HepG2 (cell line): ENCODE data around the gene RBM6. TPM values are rescaled to one million over a fixed set of nuclear protein-coding genes. Genes with fewer than 3 reads are reported as not detected.

Source experiments
- CBFB ChIP-seq: sonication (generic); formaldehyde crosslinking; IDR thresholded peaks from 2 replicates; pipeline ENCODE4 v1.4.0; 2020; ENCODE audit warnings: missing genetic modification reagents
- GTF3A ChIP-seq: sonication (generic); formaldehyde crosslinking; conservative IDR thresholded peaks from 2 replicates; pipeline ENCODE4 v1.4.0; 2020; ENCODE audit warnings: mild to moderate bottlenecking, missing genetic modification reagents
- HIVEP1 ChIP-seq: sonication (generic); formaldehyde crosslinking; IDR thresholded peaks from 2 replicates; pipeline ENCODE4 v1.4.0; 2020; ENCODE audit warnings: mild to moderate bottlenecking, missing genetic modification reagents
- HNRNPL ChIP-seq: fragments of 200-400 bp; formaldehyde crosslinking; IDR thresholded peaks from 2 replicates; pipeline ENCODE4 v1.6.1; 2017; ENCODE audit warnings: mild to moderate bottlenecking, low read depth, low read length
- HNRNPLL ChIP-seq: fragments of 200-400 bp; formaldehyde crosslinking; IDR thresholded peaks from 2 replicates; pipeline ENCODE4 v1.6.1; 2017; ENCODE audit warnings: mild to moderate bottlenecking, low read depth, low read length; ENCODE audit not compliant: poor library complexity, severe bottlenecking
- KDM5B ChIP-seq: sonication (generic); formaldehyde crosslinking; IDR thresholded peaks from 2 replicates; pipeline ENCODE4 v1.4.0; 2020; ENCODE audit warnings: missing genetic modification reagents, mild to moderate bottlenecking, borderline replicate concordance
- KLF12 ChIP-seq: sonication (generic); formaldehyde crosslinking; IDR thresholded peaks from 2 replicates; pipeline ENCODE4 v1.4.0; 2020; ENCODE audit warnings: missing genetic modification reagents, borderline replicate concordance
- MEIS1 ChIP-seq: sonication (generic); formaldehyde crosslinking; IDR thresholded peaks from 2 replicates; pipeline ENCODE4 v1.9.0; 2021; ENCODE audit warnings: mild to moderate bottlenecking, missing genetic modification reagents, moderate library complexity, borderline replicate concordance
- MYC ChIP-seq: sonication (generic); formaldehyde crosslinking; IDR thresholded peaks from 2 replicates; pipeline ENCODE4 v1.9.0; 2021; ENCODE audit warnings: missing genetic modification reagents, borderline replicate concordance
- NFKBIZ ChIP-seq: IDR thresholded peaks from 2 replicates; pipeline ENCODE4 v1.6.1; 2018; ENCODE audit warnings: missing genetic modification reagents, missing compliant biosample characterization
- REL ChIP-seq: sonication (generic); formaldehyde crosslinking; conservative IDR thresholded peaks from 2 replicates; pipeline ENCODE4 v1.8.0; 2022; ENCODE audit warnings: mild to moderate bottlenecking, missing genetic modification reagents, moderate library complexity
- TP53 ChIP-seq: sonication (generic); formaldehyde crosslinking; conservative IDR thresholded peaks from 2 replicates; pipeline ENCODE4 v1.4.0; 2020; ENCODE audit warnings: missing genetic modification reagents
- YEATS2 ChIP-seq: sonication (generic); formaldehyde crosslinking; IDR thresholded peaks from 2 replicates; pipeline ENCODE4 v1.4.0; 2020; ENCODE audit warnings: missing genetic modification reagents, borderline replicate concordance
- ZNF20 ChIP-seq: sonication (generic); formaldehyde crosslinking; IDR thresholded peaks from 2 replicates; pipeline ENCODE4 v1.4.0; 2020; ENCODE audit warnings: mild to moderate bottlenecking, moderate library complexity, missing genetic modification reagents
- ZNF484 ChIP-seq: sonication (generic); formaldehyde crosslinking; IDR thresholded peaks from 2 replicates; pipeline ENCODE4 v1.5.1; 2020; ENCODE audit warnings: mild to moderate bottlenecking, low read depth, missing genetic modification reagents, borderline replicate concordance
- ZNF792 ChIP-seq: IDR thresholded peaks from 2 replicates; pipeline ENCODE4 v1.6.1; 2016
- polyA plus RNA-seq, 8 experiments: library from polyadenylated mRNA; depleted of rRNA in 3 of 8; stranded (reverse) in 7 of 8; unstranded in 1 of 8; fragments of >200 nt; fragmentation: Illumina TruSeq in 4 of 8; extraction: Trizol in 4 of 8; gene quantifications; 2 replicates each; pipeline versions ENCODE4 v1.2.1 to v1.2.3, GENCODE V29; 2011 to 2016; ENCODE audit warnings: low read depth in 4 of 8, missing spikeins in 1 of 8, mixed read lengths in 1 of 8; ENCODE audit not compliant: insufficient read depth in 1 of 8
- total RNA-seq, 5 experiments: library from RNA; depleted of rRNA; stranded (reverse); fragments of >200 nt; fragmentation: Illumina TruSeq; extraction: Trizol; gene quantifications; 2 replicates each; pipeline ENCODE4 v1.2.3, GENCODE V29; 2016; ENCODE audit warnings: low read depth in 1 of 5
- TF ChIP-seq, protein P1 (sequence below): sonication (generic); formaldehyde crosslinking; IDR thresholded peaks from 2 replicates; pipeline ENCODE4 v1.5.0; 2020; ENCODE audit warnings: mild to moderate bottlenecking, missing genetic modification reagents
- TF ChIP-seq, protein P2 (sequence below): sonication (generic); formaldehyde crosslinking; IDR thresholded peaks from 2 replicates; pipeline ENCODE4 v1.9.0; 2021; ENCODE audit warnings: missing genetic modification reagents, mild to moderate bottlenecking, borderline replicate concordance
- TF ChIP-seq, protein P3 (sequence below): sonication (generic); formaldehyde crosslinking; IDR thresholded peaks from 2 replicates; pipeline ENCODE4 v1.4.0; 2020; ENCODE audit warnings: mild to moderate bottlenecking, missing genetic modification reagents
- TF ChIP-seq, protein P4 (sequence below): sonication (generic); formaldehyde crosslinking; IDR thresholded peaks from 2 replicates; pipeline ENCODE4 v1.4.0; 2020; ENCODE audit warnings: mild to moderate bottlenecking, missing genetic modification reagents

RBM6 gene
- total and polyA plus RNA-seq, 2 of the 13 experiments (the other 11 are each of a cell fraction or from before 2014, with no cell fraction given), result 72.7 to 86.1 TPM

DNA sequence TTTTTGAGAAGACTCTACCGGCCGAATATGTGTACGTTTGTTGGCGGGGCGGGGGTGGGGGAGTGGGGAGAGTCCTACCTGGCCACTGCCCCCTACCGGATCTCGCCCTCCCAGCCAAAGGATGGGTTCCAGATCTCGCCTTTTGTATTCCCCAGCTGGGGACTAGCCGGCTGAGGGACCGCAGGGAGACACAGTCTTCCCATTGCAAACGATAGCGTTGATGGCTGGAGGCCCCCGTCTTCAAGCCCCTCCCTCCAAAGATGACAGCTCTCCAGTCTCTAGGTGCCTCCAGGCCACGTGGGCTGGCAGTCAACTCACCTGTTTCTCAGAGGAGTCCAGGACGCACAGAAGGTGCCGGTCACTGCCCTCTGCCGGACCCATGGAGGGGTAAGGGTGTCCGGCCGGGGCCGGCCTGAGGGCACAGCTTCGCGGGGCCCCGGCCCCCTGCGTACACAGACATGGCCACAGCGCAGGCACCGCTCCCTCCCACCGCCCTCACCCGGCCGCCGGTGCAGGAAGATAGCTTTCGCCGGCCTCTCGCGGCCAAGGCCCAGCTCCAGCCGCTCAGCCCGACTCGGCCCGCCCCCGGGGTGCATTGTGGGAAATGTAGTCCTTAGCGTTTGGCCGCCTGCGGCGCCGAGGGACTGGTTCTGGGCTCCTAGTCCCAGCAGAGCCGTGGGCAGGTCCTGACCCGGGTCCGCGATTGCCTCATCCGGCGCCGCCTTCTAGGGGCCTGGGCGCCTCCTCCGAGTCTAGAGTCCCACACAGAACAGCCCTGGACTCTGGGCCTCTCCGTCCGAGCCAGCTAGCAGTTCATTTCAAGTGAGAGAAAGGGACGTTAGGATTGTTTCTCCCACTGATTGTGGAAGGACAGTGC, 10.4 kb upstream of the RBM6 start, which contains the start of gene MON1A (continued):
- TF ChIP-seq REL (CRISPR knock-in tag) (no peak), ZNF484 (CRISPR knock-in tag) (no peak), YEATS2 (CRISPR knock-in tag) (peak; percentile 73; the same call in 1 of the 2 replicates), CBFB (CRISPR knock-in tag) (no peak), ZNF792 (CRISPR knock-in tag) (peak; percentile 63; the same call in 1 of the 2 replicates), HNRNPL (no peak), KDM5B (CRISPR knock-in tag) (peak; percentile 85; the same call in 1 of the 2 replicates), HNRNPLL (peak; percentile 76), MYC (peak; percentile 88), KLF12 (CRISPR knock-in tag) (peak; percentile 75; the same call in 1 of the 2 replicates), HIVEP1 (CRISPR knock-in tag) (no peak; the same call in 1 of the 2 replicates), MEIS1 (CRISPR knock-in tag) (no peak), ZNF20 (CRISPR knock-in tag) (no peak), TP53 (CRISPR knock-in tag) (0 out of 2 replicates have a peak, but pooled peaks have one; percentile 80), NFKBIZ (no peak), GTF3A (no peak)
- TF ChIP-seq, protein P1, sequence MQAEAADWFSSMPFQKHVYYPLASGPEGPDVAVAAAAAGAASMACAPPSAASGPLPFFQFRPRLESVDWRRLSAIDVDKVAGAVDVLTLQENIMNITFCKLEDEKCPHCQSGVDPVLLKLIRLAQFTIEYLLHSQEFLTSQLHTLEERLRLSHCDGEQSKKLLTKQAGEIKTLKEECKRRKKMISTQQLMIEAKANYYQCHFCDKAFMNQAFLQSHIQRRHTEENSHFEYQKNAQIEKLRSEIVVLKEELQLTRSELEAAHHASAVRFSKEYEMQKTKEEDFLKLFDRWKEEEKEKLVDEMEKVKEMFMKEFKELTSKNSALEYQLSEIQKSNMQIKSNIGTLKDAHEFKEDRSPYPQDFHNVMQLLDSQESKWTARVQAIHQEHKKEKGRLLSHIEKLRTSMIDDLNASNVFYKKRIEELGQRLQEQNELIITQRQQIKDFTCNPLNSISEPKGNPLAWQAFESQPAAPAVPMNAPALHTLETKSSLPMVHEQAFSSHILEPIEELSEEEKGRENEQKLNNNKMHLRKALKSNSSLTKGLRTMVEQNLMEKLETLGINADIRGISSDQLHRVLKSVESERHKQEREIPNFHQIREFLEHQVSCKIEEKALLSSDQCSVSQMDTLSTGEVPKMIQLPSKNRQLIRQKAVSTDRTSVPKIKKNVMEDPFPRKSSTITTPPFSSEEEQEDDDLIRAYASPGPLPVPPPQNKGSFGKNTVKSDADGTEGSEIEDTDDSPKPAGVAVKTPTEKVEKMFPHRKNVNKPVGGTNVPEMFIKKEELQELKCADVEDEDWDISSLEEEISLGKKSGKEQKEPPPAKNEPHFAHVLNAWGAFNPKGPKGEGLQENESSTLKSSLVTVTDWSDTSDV (CRISPR knock-in tag), result no peak
- TF ChIP-seq, protein P2, sequence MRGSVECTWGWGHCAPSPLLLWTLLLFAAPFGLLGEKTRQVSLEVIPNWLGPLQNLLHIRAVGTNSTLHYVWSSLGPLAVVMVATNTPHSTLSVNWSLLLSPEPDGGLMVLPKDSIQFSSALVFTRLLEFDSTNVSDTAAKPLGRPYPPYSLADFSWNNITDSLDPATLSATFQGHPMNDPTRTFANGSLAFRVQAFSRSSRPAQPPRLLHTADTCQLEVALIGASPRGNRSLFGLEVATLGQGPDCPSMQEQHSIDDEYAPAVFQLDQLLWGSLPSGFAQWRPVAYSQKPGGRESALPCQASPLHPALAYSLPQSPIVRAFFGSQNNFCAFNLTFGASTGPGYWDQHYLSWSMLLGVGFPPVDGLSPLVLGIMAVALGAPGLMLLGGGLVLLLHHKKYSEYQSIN (CRISPR knock-in tag), result no peak
- TF ChIP-seq, protein P3, sequence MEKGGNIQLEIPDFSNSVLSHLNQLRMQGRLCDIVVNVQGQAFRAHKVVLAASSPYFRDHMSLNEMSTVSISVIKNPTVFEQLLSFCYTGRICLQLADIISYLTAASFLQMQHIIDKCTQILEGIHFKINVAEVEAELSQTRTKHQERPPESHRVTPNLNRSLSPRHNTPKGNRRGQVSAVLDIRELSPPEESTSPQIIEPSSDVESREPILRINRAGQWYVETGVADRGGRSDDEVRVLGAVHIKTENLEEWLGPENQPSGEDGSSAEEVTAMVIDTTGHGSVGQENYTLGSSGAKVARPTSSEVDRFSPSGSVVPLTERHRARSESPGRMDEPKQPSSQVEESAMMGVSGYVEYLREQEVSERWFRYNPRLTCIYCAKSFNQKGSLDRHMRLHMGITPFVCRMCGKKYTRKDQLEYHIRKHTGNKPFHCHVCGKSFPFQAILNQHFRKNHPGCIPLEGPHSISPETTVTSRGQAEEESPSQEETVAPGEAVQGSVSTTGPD (CRISPR knock-in tag), result 0 out of 2 replicates have a peak, but pooled peaks have one; percentile 37
- TF ChIP-seq, protein P4, sequence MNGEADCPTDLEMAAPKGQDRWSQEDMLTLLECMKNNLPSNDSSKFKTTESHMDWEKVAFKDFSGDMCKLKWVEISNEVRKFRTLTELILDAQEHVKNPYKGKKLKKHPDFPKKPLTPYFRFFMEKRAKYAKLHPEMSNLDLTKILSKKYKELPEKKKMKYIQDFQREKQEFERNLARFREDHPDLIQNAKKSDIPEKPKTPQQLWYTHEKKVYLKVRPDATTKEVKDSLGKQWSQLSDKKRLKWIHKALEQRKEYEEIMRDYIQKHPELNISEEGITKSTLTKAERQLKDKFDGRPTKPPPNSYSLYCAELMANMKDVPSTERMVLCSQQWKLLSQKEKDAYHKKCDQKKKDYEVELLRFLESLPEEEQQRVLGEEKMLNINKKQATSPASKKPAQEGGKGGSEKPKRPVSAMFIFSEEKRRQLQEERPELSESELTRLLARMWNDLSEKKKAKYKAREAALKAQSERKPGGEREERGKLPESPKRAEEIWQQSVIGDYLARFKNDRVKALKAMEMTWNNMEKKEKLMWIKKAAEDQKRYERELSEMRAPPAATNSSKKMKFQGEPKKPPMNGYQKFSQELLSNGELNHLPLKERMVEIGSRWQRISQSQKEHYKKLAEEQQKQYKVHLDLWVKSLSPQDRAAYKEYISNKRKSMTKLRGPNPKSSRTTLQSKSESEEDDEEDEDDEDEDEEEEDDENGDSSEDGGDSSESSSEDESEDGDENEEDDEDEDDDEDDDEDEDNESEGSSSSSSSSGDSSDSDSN (CRISPR knock-in tag), result peak; percentile 86
